Endodermal cell (in vitro differentiated cells): ENCODE data around the gene NPHP4. TPM values are rescaled to one million over a fixed set of nuclear protein-coding genes. Genes with fewer than 3 reads are reported as not detected.

ENCODE experiments used
- DNase-seq: peaks from one replicate; pipeline ENCODE4 v3.0.0-alpha.2; 2017
- H3K27ac ChIP-seq: 2 replicates; pipeline ENCODE4 v1.5.1; 2013; ENCODE audit warnings: mild to moderate bottlenecking, low read depth, low read length, moderate library complexity
- H3K27me3 ChIP-seq: 2 replicates; pipeline ENCODE4 v1.6.1; 2013; ENCODE audit warnings: mild to moderate bottlenecking, low read length, moderate library complexity; ENCODE audit not compliant: insufficient read depth, control insufficient read depth, poor library complexity, severe bottlenecking
- H3K36me3 ChIP-seq: 2 replicates; pipeline ENCODE4 v1.7.0; 2013; ENCODE audit warnings: mild to moderate bottlenecking, low read length, moderate library complexity; ENCODE audit not compliant: control insufficient read depth, insufficient read depth
- H3K4me1 ChIP-seq: one replicate; pipeline ENCODE4 v1.7.0; 2013; ENCODE audit warnings: low read length; ENCODE audit not compliant: control insufficient read depth, insufficient read depth
- H3K4me3 ChIP-seq: 2 replicates; pipeline ENCODE4 v1.5.1; 2013; ENCODE audit warnings: mild to moderate bottlenecking, low read length, moderate library complexity
- H3K9ac ChIP-seq: 2 replicates; pipeline ENCODE4 v1.6.1; 2013; ENCODE audit warnings: mild to moderate bottlenecking, low read length, moderate library complexity; ENCODE audit not compliant: poor library complexity, severe bottlenecking; ENCODE audit errors: extremely low read depth
- H3K9me3 ChIP-seq: 2 replicates; pipeline ENCODE4 v1.6.1; 2013; ENCODE audit warnings: mild to moderate bottlenecking, low read length, moderate library complexity; ENCODE audit not compliant: control insufficient read depth
- H3K27ac Mint-ChIP-seq: 2 replicates; pipeline ENCODE4 v1.8.0; 2020; ENCODE audit warnings: mixed read lengths
- H3K27me3 Mint-ChIP-seq: 2 replicates; pipeline ENCODE4 v1.8.0; 2021; ENCODE audit warnings: mild to moderate bottlenecking, mixed read lengths; ENCODE audit not compliant: insufficient read depth
- H3K36me3 Mint-ChIP-seq: 2 replicates; pipeline ENCODE4 v1.8.0; 2020; ENCODE audit warnings: low read depth, mixed read lengths
- H3K4me1 Mint-ChIP-seq: 2 replicates; pipeline ENCODE4 v1.8.0; 2020; ENCODE audit warnings: mixed read lengths
- H3K4me3 Mint-ChIP-seq: 2 replicates; pipeline ENCODE4 v1.8.0; 2020; ENCODE audit warnings: mild to moderate bottlenecking, moderate library complexity, mixed read lengths
- H3K9me3 Mint-ChIP-seq: 2 replicates; pipeline ENCODE4 v1.8.0; 2020; ENCODE audit warnings: mild to moderate bottlenecking, mixed read lengths
- CTCF ChIP-seq: fragments of 200-600 bp; sonication (generic); conservative IDR thresholded peaks from 2 replicates; pipeline ENCODE4 v1.5.0; 2021; ENCODE audit warnings: antibody characterized with exemption, mild to moderate bottlenecking
- WGBS, 2 experiments: methylation state at CpG; one replicate each; pipeline versions ENCODE4 v1.1.5 to v1.1.7; 2013; ENCODE audit warnings: missing lambda C conversion rate in 2 of 2, mixed read lengths in 1 of 2; ENCODE audit not compliant: insufficient coverage in 1 of 2, insufficient read length in 1 of 2; 5-methylcytosine and 5-hydroxymethylcytosine counted together
- total RNA-seq, 2 donors: library from RNA; stranded (reverse); fragmentation: NEBNext Ultra II Directional in 1 of 2; extraction: Animal tissue kit (Norgen Biotek cat#: 25700) in 1 of 2; gene quantifications; 2 replicates in 1 of 2; 3 replicates in 1 of 2; pipeline ENCODE4 v1.2.1, GENCODE V29; 2021

NPHP4 gene
- total RNA-seq, 2 donors from 2014 or later: 19.1 to 25.4 TPM

- Histone ChIP-seq H3K4me3 (no peak overlapping the region), H3K4me1 (no peaks in the 10 kb centered on the region), H3K27ac (no peak overlapping the region), H3K27me3 (no peaks in the 10 kb centered on the region), H3K36me3 (no peaks in the 10 kb centered on the region), H3K9ac (no peak overlapping the region), H3K9me3 (peaks cover 25% of the 10 kb centered on the region)
- no peak for TF ChIP-seq CTCF
- Mint-ChIP-seq H3K4me1 (no peaks in the 10 kb centered on the region), H3K27me3 (peaks cover 46% of the 10 kb centered on the region), H3K27ac (no peak overlapping the region), H3K4me3 (no peak overlapping the region), H3K36me3 (peaks cover 4% of the 10 kb centered on the region), H3K9me3 (peaks cover 45% of the 10 kb centered on the region)
- WGBS, 2 experiments: 94 to 96% methylated on average over 8 to 10 of the region's 10 CpGs
- DNase-seq: no peak
Observed at GRCh38 chr1:5820026-5820421, 172.2 kb downstream of the NPHP4 start.

- Mint-ChIP-seq H3K9me3 (peaks cover 43% of the 10 kb centered on the region), H3K4me1 (no peaks in the 10 kb centered on the region), H3K27me3 (peaks cover 46% of the 10 kb centered on the region), H3K27ac (no peak overlapping the region), H3K4me3 (no peak overlapping the region), H3K36me3 (peaks cover 4% of the 10 kb centered on the region)
- Histone ChIP-seq H3K9me3 (peaks cover 25% of the 10 kb centered on the region), H3K36me3 (no peaks in the 10 kb centered on the region), H3K4me1 (no peaks in the 10 kb centered on the region), H3K4me3 (no peak overlapping the region), H3K9ac (no peak overlapping the region), H3K27ac (no peak overlapping the region), H3K27me3 (no peaks in the 10 kb centered on the region)
- no peak for DNase-seq
- 92 to 96% methylated on average over 8 to 9 of the region's 9 CpGs for WGBS, 2 experiments
- TF ChIP-seq CTCF: no peak
Observed at GRCh38 chr1:5819391-5820025, 172.7 kb downstream of the NPHP4 start.

GRCh38 chr1:5818755-5819154 lies 173.5 kb downstream of the NPHP4 start:
- Mint-ChIP-seq H3K4me1 (no peaks in the 10 kb centered on the region), H3K27ac (no peak overlapping the region), H3K36me3 (peaks cover 4% of the 10 kb centered on the region), H3K4me3 (no peak overlapping the region), H3K27me3 (peaks cover 47% of the 10 kb centered on the region), H3K9me3 (peaks cover 40% of the 10 kb centered on the region)
- Histone ChIP-seq H3K4me3 (peak overlapping the region; percentile 42), H3K4me1 (no peaks in the 10 kb centered on the region), H3K9ac (no peak overlapping the region), H3K9me3 (peaks cover 25% of the 10 kb centered on the region), H3K27ac (no peak overlapping the region), H3K27me3 (no peaks in the 10 kb centered on the region), H3K36me3 (no peaks in the 10 kb centered on the region)
- no peak for DNase-seq
- WGBS, 2 experiments: 86 to 95% methylated on average over 8 to 14 of the region's 14 CpGs
- no peak for TF ChIP-seq CTCF
